ENCODE results near the gene EVI5.
"Not testable (repeated sequence)": the region's sequence is repeated elsewhere in the genome, so short reads cannot be mapped to it uniquely, and the experiment has no call there.

EVI5 gene

DNA sequence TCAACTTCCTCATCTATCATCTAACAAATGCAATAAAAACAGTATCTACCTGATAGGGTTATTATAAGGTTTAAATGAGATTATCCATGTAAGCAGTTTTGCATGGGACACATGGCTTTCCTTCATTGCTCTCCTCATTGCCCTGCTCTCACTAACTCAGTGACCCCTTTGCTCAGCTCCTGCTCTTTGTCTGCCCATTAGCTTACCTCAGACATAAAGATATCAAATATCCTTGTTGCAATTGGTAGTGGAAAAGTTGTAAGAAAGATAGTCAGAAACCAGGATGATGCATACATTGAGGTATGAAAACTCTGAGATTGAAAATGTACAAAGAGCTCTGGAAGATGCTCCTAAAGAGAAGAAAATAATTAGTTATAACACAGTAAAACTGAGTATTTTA lies 89.8 kb downstream of the EVI5 start:
- no peak for DNase-seq

DNA sequence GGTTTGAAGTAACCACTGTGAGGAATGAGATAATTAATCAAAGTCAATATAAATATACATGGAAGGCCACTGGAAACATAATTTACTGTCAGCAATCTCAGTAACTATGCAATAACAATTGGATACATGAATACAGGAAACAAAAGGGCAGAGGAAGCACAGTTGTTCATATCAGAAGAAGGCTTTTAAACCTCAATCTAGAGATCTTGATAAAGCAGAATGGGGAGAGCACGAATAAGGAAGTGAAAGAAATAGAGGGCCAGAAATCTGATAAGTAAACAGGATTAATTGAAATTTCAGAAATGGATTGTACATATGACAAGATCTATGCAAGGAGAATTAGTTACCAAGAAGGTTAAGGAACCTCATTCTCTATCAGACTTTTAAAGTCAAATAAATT lies 93.0 kb downstream of the EVI5 start:
- no peak for DNase-seq

DNA sequence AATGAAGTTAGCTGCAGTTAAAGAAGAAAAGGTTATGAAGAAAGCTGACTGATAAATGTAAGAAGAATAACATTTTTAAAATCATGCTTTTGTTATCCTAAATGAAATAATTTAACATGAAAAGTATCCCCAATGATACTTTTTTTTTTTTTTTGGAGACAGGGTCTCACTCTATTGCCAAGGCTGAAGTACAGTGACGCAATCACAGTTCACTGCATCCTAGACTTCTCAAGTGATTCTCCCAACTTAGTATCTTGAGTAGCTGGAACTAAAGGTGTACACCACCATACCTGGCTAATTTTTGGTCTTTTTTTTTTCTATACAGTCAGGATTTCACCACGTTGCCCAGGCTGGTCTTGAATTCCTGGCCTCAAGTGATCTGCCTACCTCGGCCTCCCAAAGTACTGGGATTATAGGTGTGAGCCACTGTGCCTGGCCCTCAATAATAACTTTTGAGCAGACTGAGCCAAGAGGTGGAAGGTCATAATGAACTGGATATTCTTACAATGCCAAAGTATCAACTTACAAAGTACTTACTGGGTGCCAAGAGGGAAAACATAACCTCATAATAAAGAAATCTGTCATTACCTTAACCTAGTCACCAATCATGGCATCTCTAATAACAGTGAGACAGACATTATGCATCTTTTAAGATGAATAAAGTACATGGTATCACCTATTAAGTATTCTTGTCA lies 94.5 kb downstream of the EVI5 start:
- DNase-seq, result no peak

DNA sequence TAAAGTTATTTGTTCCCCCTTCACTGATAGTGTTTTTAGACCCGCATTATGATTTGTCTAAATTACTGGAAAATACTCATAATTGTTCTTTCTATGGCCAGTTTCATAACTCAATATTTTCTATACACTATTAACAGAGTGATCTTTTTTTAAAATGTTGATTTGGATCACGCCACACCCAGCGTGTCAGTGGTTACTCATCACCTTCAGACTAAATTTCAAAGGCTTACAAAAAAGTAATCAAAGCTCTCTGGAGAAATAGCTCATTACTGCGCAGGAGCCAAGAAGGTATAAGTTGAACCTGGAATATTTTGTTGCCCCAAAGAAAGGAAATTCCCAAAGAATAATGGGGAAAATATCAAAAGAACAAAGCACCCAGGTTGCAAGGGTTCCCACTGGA lies 104.9 kb downstream of the EVI5 start:
- no peak for DNase-seq

DNA sequence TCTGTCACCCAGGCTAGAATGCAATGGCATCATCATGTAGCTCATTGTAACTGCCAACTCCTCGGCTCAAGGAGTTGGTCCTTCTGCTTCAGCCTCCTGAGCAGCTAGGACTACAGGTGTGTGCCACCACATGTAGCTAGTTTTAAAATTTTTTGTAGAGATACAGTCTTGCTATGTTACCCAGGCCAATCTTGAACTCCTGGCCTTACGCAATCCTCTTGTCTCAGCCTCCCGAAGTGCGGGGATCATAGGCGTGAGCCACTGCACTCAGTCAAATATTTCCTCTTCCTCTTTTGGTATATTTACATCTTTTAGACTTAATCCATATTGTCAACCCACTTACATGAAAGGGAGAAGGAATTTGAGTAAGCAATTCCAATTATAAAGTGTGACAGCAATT lies 121.1 kb downstream of the EVI5 start:
- DNase-seq, result no peak

DNA sequence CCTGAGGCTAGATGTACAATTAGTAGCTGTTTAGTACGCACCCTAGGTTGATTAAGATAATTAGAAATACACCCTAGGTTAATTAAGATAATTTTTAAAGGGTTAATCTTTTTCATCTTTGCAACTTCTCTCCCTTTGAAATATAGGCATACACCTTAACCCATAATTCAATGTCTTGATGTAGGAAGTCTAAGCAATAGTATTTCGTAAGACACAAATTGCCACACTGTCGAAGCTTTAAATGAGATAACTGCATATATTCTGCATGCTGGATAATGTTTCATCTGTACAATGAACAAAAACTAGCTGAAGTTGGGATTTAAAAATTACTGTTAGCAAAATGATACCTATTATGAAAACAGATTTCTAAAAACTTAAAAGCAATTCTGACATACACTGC lies 122.9 kb downstream of the EVI5 start:
- no peak for DNase-seq

DNA sequence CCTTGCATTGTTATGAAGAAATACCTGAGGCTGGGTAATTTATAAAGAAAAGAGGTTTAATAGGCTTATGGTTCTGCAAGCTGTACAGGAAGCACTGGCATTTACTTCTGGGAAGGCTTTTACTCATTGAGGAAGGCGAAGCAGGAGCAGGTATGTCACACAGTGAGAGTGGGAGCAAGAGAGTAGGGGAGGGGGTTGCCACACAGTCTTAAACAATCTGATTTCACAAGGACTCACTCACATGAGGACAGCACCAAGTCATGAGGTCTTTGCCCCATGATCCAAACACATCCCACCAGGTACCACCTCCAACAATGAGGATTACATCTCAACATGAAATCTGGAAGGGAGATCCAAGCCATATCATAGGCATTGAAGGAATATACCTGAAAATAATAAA lies 127.2 kb downstream of the EVI5 start:
- DNase-seq, result no peak

DNA sequence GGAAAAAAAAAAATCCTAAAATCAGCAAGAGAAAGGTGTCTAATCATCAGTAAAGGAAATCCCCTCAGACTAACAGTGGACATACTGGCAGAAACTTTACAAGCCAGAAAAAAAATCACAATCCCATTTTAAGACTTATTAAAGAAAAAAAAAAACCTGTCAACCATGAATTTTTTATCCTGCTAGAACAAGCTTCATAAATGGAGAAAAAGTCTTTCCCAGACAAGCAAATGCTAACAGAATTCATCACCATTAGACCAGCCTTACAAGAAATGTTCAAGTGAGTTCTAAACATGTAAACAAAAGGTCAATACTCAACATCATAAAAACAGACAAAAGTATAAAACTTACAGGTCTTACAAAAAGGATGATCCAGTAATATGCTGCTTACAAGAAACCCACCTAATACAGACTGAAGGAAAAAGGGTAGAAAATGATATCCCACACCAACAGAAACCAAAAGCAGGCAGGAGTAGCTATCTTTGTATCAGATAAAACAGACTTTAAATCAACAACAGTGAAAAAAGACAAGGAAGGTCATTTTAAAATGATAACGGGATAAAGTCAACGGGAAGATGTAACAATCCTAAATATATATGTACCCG lies 129.6 kb downstream of the EVI5 start:
- DNase-seq, result no peak

DNA sequence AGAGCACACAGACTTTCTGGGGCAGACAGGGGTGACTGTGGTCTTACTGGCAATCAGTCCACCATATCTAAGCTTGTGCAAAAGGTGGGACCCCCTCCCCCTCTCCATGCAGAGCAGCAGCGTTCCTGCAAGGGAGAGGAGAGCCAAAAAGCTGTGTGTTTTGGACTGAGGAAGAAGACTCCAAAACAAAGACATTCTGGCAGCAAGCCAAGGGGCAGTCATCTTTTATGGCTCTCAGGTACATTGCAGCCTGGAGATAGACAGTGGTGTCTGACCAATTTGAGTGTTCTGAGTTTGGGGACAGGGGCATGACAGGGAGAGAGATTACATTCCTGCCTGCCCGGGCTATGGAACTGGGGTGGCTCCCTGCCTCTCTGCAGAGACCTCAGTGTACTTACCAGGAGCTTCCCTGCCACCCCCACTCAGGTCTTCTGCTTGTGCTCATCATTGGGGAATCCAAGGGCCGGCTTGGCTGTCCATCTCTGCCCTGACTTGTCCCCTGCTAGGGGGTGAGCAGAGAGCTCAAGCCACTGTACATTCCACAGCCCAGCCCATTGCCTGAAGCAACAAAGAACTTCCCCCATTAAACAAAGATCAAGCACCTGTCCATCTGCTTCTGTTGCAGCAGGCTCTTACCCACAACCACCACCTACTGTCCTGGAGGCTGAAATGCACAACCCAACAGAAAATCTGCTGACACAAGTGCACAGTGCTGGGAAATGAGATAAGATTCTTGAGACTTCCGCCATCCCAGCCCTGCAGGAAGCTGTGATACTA lies 131.1 kb downstream of the EVI5 start:
- no peak for DNase-seq

DNA sequence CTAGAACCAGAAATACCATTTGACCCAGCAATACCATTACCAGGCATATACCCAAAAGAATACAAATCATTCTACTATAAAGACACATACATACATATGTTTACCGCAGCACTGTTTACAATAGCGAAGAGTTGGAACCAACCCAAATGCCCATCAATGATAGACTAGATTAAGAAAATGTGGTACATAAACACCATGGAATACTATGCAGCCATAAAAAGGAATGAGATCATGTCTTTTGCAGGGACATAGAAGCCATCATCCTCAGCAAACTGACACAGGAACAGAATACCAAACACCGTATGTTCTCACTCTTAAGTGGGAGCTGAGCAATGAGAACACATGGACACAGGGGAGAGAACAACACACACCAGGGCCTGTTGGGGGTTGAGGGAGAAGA lies 144.2 kb downstream of the EVI5 start:
- not testable (repeated sequence) for DNase-seq

DNA sequence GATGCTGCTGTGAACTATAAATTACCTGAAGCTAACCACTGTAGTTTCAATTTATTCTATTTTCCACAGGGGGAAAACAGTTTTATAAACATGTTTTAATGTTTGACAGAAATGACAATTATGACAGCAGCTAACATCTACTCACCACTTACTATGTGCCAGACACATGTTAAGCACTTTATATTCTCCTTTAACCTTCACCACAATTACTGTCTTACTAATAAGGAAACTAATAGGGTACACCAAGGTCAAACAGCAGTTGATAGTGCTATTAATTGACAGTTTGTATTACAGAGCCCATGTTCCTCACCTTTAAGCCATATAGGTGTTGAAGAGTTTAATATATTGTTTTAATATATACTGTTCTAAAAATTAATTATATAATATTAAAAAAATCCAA lies 146.4 kb downstream of the EVI5 start:
- no peak for DNase-seq

DNA sequence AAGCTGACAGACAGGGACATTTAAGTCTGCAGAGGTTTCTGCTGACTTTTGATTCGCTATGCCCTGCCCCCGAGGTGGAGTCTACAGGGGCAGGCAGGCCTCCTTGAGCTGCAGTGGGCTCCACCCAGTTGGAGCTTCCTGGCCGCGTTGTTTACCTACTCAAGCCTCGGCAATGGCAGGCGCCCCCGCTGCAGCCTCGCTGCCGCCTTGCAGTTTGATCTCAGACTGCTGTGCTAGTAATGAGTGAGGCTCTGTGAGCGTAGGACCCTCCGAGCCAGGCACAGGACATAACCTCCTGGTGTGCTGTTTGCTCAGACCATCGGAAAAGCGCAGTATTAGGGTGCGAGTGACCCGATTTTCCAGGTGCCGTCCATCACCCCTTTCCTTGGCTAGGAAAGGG lies 149.7 kb downstream of the EVI5 start:
- DNase-seq, result not testable (repeated sequence)

DNA sequence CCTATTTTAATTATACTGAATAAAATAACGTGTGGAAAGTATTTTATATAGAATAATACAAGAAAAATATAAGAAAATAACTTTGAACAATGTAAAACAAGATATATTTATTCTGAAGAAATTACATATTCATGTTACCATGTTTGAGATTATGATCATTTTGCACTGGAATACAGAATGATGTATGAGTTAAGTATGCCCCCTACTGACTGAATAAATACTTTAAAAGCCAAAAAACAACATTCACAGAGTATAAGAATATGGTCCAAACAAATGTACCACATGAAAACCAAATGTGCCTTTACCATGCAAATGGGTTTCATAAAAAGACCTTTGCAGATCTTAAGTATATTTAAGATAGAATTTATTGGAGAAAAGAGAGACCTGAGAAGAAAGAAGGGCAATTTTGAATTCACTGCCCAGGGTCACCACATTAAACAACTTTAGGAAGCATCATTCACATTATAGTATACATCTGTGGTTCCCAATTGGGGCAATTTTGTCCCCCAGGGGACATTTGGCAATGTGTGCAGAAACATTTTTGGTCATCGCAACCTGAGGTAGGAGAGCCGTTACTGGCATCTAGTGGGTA lies 161.6 kb downstream of the EVI5 start:
- DNase-seq, result no peak

DNA sequence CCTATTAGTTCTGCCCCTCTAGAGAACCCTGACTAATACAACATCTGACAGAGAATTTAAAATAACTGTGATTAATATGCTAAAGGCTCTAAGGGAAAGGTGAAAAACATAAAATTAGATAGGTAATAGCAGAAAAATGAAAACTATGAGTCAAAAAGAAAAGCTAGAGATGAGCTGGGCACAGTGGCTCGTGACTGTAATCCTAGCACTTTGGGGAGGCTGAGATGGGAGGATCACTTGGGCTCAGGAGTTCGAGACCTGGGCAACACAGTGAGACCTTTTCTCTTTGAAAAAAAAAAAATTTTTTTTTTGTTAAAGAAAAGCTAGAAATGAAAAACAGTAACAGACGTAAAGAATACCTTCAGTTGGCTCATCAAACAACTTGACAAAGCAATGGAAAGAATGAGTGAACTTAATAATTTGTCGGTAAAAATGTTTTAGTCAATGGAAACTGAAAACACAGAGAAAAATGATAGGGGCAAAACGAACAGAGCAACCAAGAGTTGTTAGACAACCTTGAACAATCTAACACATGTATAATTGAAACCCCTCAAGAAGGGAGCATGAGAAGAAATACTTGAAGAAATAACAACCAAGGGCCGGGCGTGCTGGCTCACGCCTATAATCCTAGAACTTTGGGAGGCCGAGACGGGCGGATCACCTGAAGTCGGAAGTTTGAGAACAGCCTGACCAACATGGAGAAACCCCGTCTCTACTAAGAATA lies 165.3 kb downstream of the EVI5 start:
- DNase-seq, result no peak

DNA sequence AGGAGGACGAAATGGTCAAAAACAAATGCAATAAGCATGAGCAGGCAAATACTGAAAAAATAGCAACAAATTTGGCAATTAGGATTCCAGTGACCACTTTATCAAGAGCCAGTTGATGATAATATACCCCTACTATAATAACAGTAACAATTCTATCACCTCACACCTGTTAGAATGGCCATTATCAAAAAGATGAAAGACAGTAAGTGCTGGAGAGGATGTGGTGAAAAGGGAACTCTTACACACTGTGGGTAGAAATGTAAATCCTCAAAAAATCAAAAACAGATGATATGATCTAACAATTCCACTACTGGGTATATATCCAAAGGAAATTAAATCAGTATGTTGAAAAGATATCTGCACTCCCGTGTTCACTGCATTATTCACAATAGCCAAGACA lies 183.9 kb downstream of the EVI5 start:
- DNase-seq, result no peak

DNA sequence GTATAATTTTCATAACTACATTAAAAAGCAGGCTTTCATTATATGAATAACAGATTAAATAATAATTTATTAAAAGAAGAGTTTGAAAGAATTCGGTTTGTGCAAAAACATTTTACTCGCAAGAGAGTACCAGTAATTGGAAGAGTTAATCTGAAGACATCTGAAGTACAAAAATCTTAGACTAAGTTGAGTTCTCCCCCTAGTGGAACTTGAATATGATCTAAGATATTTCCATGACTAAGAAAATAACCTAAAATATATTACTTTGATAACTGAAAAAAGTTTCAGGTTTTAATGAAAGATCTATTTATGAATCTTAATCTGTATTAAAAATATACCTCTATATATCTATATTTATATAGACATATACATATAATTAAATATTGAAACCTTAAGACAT lies 185.7 kb downstream of the EVI5 start:
- no peak for DNase-seq

DNA sequence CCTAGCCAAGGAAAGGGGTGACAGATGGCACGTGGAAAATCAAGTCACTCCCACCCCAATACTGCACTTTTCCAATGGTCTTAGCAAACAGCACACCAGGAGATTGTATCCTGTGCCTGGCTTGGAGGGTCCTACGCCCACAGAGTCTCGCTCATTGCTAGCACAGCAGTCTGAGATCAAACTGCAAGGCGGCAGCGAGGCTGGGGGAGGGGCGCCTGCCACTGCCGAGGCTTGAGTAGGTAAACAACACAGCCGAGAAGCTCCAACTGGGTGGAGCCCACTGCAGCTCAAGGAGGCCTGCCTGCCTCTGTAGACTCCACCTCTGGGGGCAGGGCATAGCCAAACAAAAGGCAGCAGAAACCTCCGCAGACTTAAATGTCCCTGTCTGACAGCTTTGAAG lies 195.5 kb downstream of the EVI5 start:
- DNase-seq, result not testable (repeated sequence)

DNA sequence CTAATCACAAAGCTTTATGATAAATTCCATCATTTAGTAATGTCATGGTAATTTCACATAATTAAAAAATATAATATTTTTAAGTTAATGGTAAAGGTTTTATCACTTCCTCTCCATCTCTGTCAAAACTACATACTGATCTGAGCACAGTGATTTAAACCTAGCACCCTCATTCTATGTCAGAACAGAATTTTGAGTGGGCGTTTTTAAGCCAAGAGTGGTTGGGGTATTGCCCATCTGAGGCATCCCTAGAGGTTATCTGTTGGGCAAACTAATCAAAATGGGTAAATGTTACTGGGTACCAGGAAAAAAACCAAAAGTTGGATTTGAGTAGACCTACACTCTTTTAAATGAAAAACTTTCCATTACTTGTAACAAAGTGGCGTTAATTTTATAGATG lies 197.5 kb downstream of the EVI5 start:
- no peak for DNase-seq

DNA sequence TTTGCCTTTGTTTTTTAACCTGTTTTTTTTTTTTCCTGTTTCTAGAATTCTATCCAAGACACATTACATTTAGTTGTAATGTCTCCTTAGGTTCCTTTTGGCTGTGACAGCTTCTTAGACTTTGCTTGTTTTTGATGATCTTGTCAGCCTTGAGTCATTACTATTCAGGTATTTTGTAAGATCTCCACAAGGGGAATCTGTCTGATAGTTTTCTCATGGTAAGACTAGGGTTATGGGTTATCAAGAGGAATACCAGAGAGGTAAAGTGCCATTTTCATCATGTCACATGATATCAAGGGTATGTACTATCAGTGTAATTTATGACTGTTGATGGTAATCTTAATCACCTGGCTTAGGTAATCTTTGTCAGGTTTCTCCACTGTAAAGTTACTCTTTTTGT lies 199.1 kb downstream of the EVI5 start:
- DNase-seq, result no peak

DNA sequence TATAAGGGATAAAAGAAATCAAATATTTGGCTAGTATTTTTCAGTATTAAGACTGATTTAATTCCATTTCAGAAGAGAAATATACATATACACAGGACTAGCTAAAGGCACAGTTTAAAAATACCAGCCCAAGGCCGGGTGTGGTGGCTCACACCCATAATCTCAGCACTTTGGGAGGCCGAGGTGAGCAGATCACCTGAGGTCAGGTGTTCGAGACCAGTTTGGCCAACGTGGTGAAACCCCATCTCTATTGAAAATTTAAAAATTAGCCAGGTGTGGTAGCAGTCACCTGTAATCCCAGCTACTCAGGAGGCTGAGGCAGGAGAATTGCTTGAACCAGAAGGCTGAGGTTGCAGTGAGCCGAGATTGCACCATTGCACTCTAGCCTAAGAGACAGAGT lies 200.1 kb downstream of the EVI5 start:
- not testable (repeated sequence) for DNase-seq

DNA sequence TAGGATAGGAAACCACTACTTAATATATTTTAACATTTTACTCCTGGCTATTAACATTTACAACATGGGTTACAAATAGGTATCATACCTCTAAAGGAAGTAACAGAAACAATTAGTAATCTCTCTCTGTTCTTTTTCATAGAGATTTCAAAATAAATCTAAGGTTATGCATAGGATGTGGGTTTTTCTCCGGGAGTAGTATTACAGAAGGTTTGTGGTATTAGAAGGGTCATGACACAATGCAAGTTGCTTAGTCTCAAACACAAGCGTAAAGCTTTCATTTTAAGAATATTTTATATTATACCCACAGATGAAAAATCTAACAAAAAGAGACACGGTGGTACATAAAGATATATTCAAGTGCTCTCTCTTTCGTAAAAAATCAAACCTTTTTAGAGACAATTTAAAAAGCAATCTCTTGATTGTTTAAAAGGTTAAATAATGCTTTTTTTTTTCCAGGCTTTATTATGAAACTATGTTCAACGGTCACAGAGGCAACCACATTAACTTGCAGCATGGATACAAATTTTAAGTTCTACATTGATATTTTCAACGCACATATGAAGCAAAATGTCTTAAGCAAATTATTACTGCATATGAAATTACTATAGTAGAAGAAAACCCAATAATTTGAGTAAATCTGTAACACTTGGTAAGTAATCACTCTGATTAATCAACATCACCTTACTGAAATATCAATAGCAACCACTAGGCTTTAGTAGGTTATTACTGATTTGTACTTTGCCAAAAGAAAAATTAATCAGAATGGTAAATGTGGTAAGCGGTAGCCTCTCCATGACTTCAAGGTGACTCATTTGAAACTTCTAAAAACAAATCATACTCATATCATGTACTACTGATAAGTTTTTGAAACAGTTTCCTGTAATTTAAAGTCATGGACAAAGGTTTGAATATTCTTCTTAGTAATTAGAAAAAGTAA lies 200.8 kb downstream of the EVI5 start:
- no peak for DNase-seq
